ENCODE results near the gene PPM1H.
"Not testable (repeated sequence)": the region's sequence is repeated elsewhere in the genome, so short reads cannot be mapped to it uniquely, and the experiment has no call there.

Gene PPM1H, protein sequence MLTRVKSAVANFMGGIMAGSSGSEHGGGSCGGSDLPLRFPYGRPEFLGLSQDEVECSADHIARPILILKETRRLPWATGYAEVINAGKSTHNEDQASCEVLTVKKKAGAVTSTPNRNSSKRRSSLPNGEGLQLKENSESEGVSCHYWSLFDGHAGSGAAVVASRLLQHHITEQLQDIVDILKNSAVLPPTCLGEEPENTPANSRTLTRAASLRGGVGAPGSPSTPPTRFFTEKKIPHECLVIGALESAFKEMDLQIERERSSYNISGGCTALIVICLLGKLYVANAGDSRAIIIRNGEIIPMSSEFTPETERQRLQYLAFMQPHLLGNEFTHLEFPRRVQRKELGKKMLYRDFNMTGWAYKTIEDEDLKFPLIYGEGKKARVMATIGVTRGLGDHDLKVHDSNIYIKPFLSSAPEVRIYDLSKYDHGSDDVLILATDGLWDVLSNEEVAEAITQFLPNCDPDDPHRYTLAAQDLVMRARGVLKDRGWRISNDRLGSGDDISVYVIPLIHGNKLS

GRCh38 chr12:62934799-62935674 lies at the start of gene PPM1H:
Gene PPM1H, minus strand, starts transcription at chr12:62935150. Its CDS starts 414 bp downstream, at chr12:62934736.
- DNase-seq: peak; percentile 58

GRCh38 chr12:62983594-62983993 lies 48.6 kb upstream of the PPM1H start:
- DNase-seq: no peak

DNA sequence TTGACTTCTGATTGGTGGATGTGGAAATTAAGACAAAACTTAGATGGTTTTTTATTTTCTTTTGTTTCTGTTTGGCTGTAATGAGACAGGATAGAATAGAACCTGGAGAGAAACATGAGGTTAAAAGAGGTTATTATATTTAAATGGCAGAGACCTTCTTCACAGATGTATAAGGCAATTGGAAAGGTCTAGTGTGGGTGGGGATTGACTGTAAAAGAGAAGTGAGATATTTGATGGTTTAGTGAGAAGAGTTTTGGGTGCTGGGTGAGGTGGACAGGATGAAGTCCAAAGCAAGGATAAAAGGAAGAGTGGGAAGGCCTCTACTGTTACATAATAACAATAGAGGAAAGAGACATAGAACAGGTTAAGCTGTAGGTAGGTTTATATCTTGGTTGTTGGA lies 43.8 kb upstream of the PPM1H start:
- DNase-seq: no peak

DNA sequence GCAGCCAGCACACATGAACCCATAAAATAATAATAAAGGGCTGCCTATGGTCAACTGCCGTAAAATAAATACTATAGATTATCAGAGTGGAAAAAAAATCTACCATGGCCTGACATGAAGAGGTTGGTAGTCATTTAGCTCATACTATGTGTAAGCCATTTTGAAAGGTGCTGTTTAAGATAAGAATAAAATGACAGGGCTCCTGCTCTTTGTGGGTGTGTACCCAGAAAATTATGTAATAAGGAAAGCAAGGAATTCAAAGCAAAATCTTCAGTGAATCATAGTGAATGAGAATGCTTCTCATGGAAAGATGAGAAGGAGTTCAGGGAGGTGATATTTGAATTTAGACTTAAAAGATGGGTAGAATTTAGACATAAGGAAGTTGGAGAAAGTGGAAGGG lies 42.9 kb upstream of the PPM1H start:
- no peak for DNase-seq

GRCh38 chr12:62977418-62977817 lies 42.5 kb upstream of the PPM1H start:
- DNase-seq: no peak

DNA sequence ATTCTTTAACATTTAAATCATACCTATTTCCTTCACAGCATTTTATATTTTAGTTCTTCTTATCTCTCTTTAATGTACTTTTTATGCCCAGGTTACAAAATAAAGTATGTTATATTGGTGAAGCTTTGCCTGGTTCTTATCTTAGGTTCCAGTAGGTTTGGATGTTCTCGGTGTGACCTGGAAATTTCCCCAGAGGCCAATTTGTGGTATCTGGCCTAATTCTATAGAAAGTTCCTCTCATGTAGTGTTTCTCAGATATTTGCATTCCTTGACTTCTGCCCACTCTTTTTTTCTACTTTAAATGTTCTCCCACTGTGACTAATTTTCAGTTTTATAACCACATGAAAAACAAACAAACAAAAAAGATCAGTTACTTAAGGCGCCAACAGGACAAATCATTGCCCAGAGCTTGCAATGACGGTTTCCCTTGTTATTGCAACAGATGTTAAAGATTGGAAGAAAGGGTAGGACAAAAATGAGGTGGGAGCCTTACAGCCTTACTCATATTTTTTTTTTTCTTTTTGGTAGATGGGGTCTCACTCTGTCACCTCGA lies 41.2 kb upstream of the PPM1H start:
- DNase-seq: no peak

DNA sequence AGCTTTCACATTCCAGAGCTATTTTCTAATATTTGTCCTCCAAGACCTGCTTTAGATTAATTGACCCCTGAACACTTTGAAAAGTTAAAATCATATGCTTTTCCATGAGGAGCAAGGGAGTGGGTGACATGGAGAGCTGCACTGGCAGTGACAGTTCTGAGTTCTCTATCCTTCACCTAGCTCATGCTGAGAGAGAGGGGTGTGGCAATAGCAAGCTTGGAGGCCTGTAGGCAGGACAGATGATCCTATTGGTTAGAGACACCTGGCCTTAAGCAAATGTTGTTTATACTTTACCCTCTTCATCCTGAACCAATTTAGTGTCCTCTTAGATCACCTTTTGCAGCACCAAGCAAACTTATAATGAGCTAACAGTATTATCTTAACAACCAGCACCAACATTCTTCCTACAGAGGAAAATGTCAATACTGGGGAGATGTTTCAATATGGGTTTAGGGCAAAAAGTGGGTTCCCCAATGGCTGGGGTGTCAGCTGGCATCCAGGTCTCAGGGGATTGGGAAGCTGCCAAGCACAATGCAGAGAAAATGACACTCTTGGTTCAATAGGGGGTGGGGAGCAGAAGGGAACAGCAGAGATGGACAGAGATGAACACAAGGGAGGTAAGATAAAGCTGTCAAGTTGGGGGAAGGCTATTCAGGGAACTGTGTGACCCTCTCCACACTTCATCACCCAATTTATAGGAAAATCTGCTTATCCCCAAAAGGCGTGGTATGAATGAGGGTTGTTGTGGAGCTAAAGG lies 37.0 kb upstream of the PPM1H start:
- no peak for DNase-seq

DNA sequence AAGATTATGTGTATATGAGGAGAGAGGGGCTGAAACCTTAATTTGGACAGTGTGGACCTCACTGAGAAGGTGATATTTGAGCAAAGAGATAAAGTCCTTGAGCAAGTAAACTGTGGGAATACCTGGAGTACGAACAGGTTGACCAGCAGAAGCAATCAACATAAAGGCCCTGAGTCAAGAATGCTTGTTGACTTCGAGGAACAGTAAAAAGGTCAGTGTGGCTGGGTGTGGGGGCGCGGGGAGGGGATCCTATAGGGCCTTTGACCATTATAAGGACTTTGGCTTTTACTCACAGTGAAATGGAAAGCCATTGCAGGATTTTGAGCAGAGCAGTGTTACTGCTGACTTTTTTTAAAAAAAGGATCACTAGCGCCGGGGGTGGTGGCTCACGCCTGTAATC lies 34.7 kb upstream of the PPM1H start:
- no peak for DNase-seq

DNA sequence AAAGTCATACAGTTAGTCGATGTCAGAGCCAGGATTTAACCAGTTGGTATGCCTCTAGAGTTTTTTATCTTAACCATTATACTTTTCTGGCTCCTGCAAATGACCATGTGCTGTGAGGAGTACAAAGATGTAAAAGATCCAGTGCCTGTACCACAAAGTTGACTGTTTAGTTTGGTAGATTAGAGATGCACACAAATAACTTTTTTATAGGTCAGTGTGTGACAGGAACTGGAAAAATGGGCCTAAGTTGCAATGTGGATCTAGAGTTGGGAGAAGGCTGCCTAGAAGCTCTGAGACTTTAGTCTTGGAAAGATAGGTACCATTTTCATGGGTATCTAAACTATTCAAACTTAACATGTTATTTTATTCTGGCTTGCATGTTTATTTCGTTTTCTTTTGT lies 32.8 kb upstream of the PPM1H start:
- no peak for DNase-seq

DNA sequence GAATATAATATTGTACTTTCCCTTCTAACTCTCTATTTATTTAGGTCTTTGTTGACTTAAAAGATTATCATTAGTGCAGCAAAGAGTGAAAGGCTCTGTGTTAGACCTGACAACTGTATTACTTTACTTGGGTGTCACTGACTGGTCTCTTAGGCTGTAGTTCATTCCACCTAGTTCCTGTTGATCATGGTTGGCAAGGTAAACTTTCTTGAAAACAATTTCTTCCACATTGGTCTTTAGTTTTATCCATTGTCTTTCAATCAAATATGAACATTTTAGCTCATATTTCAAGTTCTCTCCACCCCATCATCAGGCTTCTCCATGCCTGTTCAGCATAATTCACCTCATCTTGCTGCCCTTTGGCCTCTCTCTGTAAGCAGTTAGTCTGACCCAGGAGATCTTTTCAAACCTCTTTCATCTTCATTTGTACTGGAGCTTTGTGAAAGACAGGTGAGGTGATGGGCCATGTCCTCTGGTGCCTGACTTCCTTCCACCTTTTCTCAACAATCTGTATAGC lies 32.1 kb upstream of the PPM1H start:
- DNase-seq: no peak

- not testable (repeated sequence) for DNase-seq
Measured at GRCh38 chr12:62966446-62966989, 31.6 kb upstream of the PPM1H start.

DNA sequence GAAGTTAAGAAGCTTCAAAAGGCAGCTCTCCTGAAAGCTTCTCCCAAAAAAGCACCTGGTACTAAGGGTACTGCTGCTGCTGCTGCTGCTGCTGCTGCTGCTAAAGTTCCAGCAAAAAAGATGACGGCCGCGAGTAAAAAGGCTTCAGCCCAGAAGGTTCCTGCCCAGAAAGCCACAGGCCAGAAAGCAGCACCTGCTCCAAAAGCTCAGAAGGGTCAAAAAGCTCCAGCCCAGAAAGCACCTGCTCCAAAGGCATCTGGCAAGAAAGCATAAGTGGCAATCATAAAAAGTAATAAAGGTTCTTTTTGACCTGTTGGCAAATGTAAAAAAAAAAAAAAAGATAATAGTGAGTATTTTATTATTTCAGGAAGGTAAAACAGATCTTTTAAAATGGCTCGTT lies 30.8 kb upstream of the PPM1H start:
- DNase-seq: not testable (repeated sequence)

DNA sequence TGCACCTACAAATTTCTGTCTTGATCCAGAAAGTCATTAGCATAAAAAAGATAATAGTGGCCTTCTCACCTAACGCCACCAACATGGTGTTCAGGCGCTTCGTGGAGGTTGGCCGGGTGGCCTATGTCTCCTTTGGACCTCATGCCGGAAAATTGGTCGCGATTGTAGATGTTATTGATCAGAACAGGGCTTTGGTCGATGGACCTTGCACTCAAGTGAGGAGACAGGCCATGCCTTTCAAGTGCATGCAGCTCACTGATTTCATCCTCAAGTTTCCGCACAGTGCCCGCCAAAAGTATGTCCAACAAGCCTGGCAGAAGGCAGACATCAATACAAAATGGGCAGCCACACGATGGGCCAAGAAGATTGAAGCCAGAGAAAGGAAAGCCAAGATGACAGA lies 30.3 kb upstream of the PPM1H start:
- DNase-seq: not testable (repeated sequence)

- DNase-seq: no peak
Measured at GRCh38 chr12:62963486-62964041, 28.6 kb upstream of the PPM1H start.

- no peak for DNase-seq
Measured at GRCh38 chr12:62960324-62960723, 25.4 kb upstream of the PPM1H start.

DNA sequence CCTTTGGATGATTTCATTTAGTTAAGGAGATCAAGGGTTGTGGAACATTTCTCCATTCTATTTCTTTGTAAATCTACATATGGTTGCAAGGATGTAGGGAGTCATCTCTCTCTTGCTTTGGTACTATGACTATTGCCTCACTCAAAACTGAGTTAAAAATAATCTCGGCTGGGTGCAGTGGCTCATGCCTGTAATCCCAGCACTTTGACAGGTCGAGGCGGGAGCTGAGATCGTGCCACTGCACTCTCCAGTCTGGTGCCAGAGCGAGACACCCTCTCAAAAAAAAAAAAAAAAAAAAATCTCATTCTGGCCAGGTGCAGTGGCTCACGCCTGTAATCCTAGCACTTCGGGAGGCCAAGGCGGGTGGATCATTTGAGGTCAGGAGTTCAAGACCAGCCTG lies 24.8 kb upstream of the PPM1H start:
- no peak for DNase-seq

DNA sequence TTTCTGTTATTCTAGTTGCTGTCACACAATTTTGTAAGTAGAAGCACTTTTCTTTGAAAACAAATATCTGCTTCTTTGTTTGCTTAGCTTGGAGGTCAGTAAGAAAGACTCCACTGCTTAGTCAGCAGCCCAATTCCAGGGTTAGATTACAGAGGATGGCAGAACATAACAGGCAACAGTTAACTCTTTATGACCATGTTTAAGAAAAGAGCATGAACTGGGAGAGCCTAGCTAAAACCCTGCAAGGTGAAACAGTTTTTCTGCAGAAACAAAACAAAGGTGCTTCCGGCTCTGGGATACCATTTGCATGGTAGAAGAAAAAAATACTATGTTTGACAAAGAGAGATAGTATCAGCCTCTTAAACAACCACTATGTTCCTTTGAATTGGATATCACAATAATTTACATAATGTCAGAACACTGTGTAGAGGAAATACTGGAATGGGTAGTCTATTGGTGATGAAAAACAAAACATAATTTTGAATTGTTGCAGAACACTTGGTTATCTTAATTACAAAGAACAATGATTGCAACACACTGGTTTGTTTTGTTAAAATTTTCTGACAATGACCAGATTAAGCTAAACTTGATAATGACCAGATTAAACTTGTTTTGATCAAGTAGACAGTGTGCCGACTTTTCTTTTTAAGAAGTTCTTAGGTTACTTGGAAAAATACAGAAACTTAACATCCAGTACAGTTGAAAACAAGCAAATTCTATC lies 22.4 kb upstream of the PPM1H start:
- DNase-seq: no peak

GRCh38 chr12:62955678-62956077 lies 20.7 kb upstream of the PPM1H start:
- DNase-seq: no peak

DNA sequence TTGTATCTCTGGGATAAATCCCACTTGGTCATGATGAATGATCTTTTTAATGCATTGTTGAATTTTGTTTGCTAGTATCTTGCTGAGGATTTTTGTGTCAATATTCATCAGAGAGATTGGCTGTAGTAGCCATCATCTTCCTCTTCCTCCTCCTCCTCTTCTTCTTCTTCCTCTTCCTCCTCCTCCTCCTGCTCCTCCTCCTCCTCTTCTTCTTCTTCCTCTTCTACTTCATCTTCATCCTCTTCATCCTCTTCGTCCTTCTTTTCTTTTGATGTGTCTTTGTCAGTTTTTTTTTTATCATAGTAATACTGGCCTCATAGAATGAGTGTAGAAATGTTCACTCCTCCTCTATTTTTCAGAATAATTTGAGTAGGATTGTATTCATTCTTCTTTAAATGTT lies 15.4 kb upstream of the PPM1H start:
- DNase-seq: no peak

DNA sequence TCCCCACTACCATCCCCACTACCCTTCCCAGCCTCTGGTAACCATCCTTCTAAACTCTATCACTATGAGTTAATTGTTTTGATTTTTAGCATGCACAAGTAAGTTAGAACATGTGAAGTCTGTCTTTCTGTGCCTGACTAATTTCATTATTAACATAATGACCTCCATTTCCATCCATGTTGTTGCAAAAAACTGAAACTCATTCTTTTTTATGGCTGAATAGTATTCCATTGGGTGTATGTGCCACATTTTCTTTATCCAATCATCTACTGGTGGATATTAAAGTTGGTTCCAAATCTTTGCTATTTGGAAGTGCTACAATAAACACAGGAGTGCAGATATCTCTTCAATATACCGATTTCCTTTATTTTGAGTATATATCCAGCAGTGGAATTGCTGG lies 13.2 kb upstream of the PPM1H start:
- no peak for DNase-seq

GRCh38 chr12:62947364-62947763 lies 12.4 kb upstream of the PPM1H start:
- no peak for DNase-seq

All from SHP77 treated with DMSO at 0.1 percent for 48 hours (cell line).